GM21360 (cell line): ENCODE measurements around the gene TPX2.

Experiments used
- ATAC-seq: cut with Tn5 transposase; IDR thresholded peaks from one replicate; pipeline ENCODE4 v1.9.1; 2021; ENCODE audit warnings: mild to moderate bottlenecking, moderate library complexity; ENCODE audit not compliant: unreplicated experiment

Gene TPX2

DNA sequence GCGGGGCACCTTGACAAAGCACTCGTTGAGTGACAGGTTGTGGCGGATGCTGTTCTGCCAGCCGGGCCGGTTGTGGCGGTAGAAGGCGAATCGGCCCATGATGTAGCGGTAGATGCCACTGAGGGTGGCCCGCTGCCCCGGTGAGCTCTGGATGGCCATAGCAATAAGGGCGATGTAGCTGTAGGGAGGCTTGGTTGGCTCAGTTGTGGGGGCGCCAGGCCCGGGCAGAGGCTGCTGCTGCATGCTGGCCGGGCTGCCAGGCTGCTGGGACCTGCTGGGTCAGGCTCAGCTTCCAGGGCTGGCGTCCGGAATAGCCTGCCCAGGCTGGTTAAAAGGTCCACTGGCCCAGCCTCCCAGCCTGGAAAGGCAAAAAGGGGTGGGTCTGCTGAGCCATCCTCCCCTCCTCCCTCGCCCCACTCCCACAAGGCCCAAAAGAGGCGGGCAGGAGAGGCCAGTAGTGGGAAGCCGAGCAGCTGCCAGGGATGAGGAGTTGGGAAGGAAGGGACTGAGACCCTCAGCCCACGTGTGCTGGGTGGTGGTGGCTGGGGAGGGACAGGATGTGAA is 106.3 kb downstream of the TPX2 start, which contains the start of gene FOXS1:
FOXS1 (minus strand) TSS at position 305 of the 564 bp plus-strand sequence; CDS start at position 243, 62 bp downstream.
- no peak for ATAC-seq

DNA sequence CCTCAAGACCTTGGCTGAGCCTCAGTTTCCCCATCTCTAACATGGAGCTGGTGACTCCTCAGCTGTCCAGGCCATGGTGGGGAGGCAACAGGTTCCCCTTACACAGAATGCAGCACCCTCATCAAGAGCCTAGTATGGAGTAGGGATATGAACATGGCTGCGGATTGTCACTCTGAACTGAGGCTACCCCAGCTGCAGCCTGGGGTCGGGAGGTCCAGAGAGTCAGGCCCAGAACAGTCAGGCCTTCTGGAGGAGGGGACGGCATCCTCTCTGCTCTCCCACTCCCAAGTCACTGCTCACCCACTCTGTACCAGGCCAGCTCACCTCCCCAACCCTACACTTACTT is 107.7 kb downstream of the TPX2 start:
- ATAC-seq, result no peak

DNA sequence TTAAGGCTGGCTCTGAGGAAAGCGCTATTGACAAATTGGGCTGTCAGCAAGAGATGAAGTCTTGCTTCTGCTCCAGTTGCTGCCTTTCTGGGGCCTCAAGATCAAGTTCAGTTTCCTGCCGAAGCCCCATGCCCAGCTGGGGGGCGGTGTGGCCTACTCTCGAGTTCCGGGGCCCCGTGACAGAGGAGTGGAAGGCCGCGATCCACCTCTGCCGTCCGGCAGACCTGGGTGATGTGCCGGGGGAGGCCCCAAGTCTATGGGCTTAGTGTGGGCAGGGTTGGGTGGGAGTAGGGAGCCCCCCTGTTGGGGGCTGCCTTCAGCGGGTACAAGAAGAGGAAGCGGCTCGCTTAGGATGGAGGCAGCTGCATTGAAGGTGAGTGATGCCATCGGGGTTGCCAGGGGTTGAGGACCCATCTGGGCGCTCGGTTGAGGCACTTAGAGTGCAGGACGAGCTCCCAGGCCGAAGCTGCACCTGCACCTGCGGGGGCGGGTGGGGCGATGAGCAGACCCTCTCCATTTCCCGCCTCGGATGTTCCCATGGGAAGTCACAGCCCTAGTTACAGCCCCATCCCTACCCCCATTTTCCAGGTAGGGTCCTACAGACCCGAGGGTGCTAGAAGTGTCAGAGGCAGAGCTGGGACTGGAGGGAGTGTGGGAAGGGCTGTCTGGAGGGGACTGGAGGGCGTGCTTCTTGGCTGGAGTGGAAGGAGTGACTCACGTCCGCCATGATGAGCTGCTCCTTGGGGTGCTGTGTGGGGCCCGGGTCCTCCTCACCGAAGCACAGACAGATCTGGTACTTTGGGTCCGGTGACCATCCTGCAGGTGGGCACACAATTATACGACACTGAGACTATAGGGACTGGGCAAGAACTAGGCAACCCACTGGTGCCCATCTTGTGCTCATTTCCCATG is 109.3 kb downstream of the TPX2 start:
- no peak for ATAC-seq

DNA sequence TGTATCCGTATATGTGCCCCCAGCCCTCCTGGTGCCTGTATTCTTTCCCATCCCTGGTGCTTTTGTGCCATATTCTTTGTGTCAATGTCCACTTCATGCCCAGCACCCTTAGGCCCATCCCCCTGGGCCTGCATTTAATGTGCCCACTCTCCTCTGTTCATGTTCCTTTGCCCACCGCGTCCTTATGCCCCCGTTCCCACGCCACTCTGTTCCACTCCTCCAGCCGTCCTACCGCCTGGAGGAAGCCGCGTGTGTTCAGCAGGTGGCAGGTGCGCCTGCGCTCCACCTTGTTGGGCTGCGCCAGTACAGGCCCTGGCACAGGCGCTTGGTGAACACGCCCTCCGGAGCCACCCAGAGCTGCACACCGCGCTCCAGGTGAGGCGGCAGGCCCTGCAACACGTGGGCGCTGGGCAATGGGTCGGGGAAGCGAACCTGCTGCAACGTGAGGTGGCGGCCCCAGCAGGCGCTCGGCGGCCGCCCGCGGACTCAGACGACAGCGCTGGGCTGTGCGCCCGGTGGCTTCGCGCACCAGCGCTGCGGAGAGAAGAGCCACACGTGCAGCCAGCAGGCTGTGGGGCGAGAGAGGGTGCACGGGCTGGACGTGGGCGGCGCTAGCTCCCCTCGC is 110.3 kb downstream of the TPX2 start:
- ATAC-seq, result no peak
